Measurements from ENCODE around the gene LUC7L. TPM values are rescaled to one million over a fixed set of nuclear protein-coding genes. Genes with fewer than 3 reads are reported as not detected.
A peak's percentile ranks its signal among the peaks of the same experiment; 100 is the strongest.

The LUC7L gene
- total RNA-seq, 1 donor from 2014 or later: 231 TPM

GRCh38 chr16:144797-145252 lies 84.4 kb downstream of the LUC7L start:
- Mint-ChIP-seq H3K4me1 (peaks cover 3% of the 10 kb centered on the region), H3K4me3 (no peak overlapping the region), H3K36me3 (no peaks in the 10 kb centered on the region), H3K27ac (no peak overlapping the region), H3K9me3 (no peaks in the 10 kb centered on the region), H3K27me3 (ENCODE audit: insufficient read depth, low read depth) (peaks cover 36% of the 10 kb centered on the region)
- Histone ChIP-seq H3K9ac (no peak overlapping the region), H3K4me2 (no peak overlapping the region), H4K20me1 (ENCODE audit: low read depth) (no peaks in the 10 kb centered on the region), H2AFZ (replicated peaks) (no peak overlapping the region), H3K9me3 (ENCODE audit: low read depth) (no peaks in the 10 kb centered on the region), H3K4me3 (no peak overlapping the region), H3F3A (ENCODE audit: low read depth) (peaks cover 5% of the 10 kb centered on the region), H3K27me3 (peaks cover 26% of the 10 kb centered on the region), H3K27ac (no peak overlapping the region), H3K79me2 (ENCODE audit: low read depth) (no peaks in the 10 kb centered on the region), H3K4me1 (no peaks in the 10 kb centered on the region), H3K36me3 (no peaks in the 10 kb centered on the region)
- no peak for DNase-seq (ENCODE audit: low spot score)
- TF ChIP-seq EZH2 (IDR thresholded peaks at IDR 0.05): no peak
- no peak for TF ChIP-seq EZH2phosphoT487 (IDR thresholded peaks at IDR 0.05)
- TF ChIP-seq CTCF (IDR thresholded peaks at IDR 0.05): no peak

- Mint-ChIP-seq H3K4me3 (peak overlapping the region; percentile 13), H3K4me1 (no peaks in the 10 kb centered on the region), H3K9me3 (no peaks in the 10 kb centered on the region), H3K27me3 (ENCODE audit: insufficient read depth, low read depth) (peaks cover 27% of the 10 kb centered on the region), H3K27ac (no peak overlapping the region), H3K36me3 (no peaks in the 10 kb centered on the region)
- no peak overlapping the region for H2AFZ ChIP-seq (replicated peaks)
- no peaks in the 10 kb centered on the region for H3K9me3 ChIP-seq (ENCODE audit: low read depth)
- H3K27me3 ChIP-seq: peaks cover 12% of the 10 kb centered on the region
- no peaks in the 10 kb centered on the region for H3K4me1 ChIP-seq
- no peaks in the 10 kb centered on the region for H3K79me2 ChIP-seq (ENCODE audit: low read depth)
- TF ChIP-seq EZH2phosphoT487 (IDR thresholded peaks at IDR 0.05): no peak
- no peak for TF ChIP-seq CTCF (IDR thresholded peaks at IDR 0.05)
- no peak for TF ChIP-seq EZH2 (IDR thresholded peaks at IDR 0.05)
- no peak overlapping the region for H3K4me3 ChIP-seq
- no peak overlapping the region for H3K27ac ChIP-seq
- no peaks in the 10 kb centered on the region for H4K20me1 ChIP-seq (ENCODE audit: low read depth)
- peaks cover 18% of the 10 kb centered on the region for H3F3A ChIP-seq (ENCODE audit: low read depth)
- no peak overlapping the region for H3K9ac ChIP-seq
- H3K36me3 ChIP-seq: no peaks in the 10 kb centered on the region
- no peak overlapping the region for H3K4me2 ChIP-seq
- DNase-seq (ENCODE audit: low spot score): no peak
Observed at GRCh38 chr16:143456-143855, 85.8 kb downstream of the LUC7L start.

- Histone ChIP-seq H3K9ac (no peak overlapping the region), H2AFZ (replicated peaks) (no peak overlapping the region), H3K27ac (no peak overlapping the region), H3F3A (ENCODE audit: low read depth) (peaks cover 19% of the 10 kb centered on the region), H3K36me3 (no peaks in the 10 kb centered on the region), H4K20me1 (ENCODE audit: low read depth) (no peaks in the 10 kb centered on the region), H3K79me2 (ENCODE audit: low read depth) (no peaks in the 10 kb centered on the region), H3K4me1 (no peaks in the 10 kb centered on the region), H3K4me2 (no peak overlapping the region), H3K4me3 (no peak overlapping the region), H3K27me3 (peaks cover 8% of the 10 kb centered on the region), H3K9me3 (ENCODE audit: low read depth) (no peaks in the 10 kb centered on the region)
- Mint-ChIP-seq H3K27me3 (ENCODE audit: insufficient read depth, low read depth) (peaks cover 23% of the 10 kb centered on the region), H3K4me3 (peak overlapping the region; percentile 13), H3K4me1 (no peaks in the 10 kb centered on the region), H3K36me3 (no peaks in the 10 kb centered on the region), H3K27ac (no peak overlapping the region), H3K9me3 (no peaks in the 10 kb centered on the region)
- no peak for DNase-seq (ENCODE audit: low spot score)
- no peak for TF ChIP-seq CTCF (IDR thresholded peaks at IDR 0.05)
- no peak for TF ChIP-seq EZH2phosphoT487 (IDR thresholded peaks at IDR 0.05)
- no peak for TF ChIP-seq EZH2 (IDR thresholded peaks at IDR 0.05)
Observed at GRCh38 chr16:143047-143446, 86.2 kb downstream of the LUC7L start.
